GM19239 (cell line): ENCODE measurements around the gene TBX15.
A peak's percentile ranks its signal among the peaks of the same experiment; 100 is the strongest.
"Not testable (repeated sequence)": the region's sequence is repeated elsewhere in the genome, so short reads cannot be mapped to it uniquely, and the experiment has no call there.

Experiments
- DNase-seq: peaks from one replicate; pipeline ENCODE4 v3.0.0; 2011; ENCODE audit warnings: low spot score; ENCODE audit not compliant: insufficient read length
- FAIRE-seq: peaks from 2 replicates; lab custom pipeline; 2011; peaks lifted over from hg19 to GRCh38; lab: Jason Lieb, UNC

The TBX15 gene

DNA sequence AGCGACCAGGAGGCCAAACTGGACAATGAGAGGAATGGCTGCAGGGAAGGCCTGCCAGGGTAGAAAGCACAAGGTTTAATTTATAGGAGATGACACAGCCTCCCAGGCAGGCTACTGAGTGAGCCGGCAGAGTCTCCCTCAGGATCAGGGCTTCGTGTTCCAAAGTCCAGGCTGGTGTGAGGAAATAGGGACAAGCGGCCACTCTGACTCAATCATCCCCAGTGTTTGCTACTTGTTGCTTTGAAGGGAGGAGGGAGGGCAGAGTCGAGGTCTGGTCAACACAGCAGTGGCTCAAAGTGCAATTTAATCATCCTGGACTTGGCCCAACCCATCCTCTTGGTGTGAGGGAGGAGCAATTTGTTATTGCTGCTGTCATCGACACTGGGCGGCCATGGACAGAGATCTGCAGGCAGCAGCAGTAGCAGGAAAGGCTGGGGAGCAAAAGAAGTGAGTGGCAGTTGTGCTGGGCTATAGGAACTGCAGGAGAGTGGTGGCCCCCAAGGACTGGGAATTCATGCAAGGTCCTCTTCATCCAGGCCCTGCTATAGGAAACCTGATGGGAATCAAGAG is 27.5 kb downstream of the TBX15 start:
- DNase-seq (no peak), FAIRE-seq (no peak)

DNA sequence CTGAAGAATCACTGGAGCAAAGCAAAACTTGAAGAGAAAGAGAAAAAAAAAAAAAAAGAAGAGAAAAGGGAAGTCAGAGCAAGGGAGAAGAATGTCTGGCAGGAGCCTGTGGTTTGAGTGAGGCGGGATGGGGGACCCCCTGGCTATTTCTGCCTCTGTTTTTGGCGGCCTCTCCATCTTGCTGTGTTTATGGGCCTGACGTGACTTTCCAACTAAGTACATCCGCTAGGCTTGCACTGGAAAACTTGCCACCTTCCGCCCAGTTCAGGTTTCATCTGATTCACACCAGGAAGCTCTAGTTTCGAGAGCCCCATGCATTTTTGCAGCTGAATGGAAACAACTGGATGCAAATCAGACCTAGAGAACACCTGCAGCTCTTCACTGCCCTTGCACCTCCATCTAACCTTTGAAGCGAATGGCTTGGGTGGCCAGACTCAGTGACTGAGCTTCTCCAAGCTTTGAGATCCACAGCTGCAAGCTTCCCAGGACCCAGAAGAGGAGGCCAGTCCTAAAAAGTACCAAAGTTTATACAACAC is 28.0 kb downstream of the TBX15 start:
- DNase-seq = no peak
- FAIRE-seq = peak; percentile 98

DNA sequence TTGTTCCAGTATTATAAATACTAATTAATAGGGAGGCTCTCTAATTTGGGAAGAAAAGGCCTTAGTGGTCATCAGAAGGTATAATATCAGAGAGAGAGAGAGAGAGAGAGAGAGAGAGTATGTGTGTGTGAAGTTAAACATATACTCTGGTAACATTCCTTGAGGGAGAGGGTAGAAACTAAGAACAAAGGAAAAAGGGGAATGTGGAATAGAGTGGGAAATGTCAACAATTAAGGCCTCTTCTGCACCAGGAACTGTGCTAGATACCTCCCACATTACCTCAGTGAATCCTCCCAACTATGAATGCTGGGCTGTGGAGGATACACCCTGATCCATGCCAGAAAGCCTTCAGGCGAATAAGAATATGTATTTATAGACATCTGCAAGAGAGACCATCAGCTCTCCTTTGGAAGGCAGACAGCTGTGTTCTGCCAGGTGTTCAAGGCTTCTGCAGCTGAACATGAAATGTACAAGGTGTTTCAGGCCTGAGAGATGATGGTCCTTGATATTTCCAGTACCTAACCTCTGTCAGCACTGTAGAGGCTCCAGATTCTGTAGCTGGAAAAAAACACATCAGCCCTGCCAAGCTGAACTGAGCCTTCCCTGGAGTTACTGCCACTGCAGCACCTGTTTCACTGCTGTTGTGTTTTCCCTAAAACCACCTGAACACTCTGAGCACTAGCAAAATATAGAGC is 29.1 kb downstream of the TBX15 start:
- no peak for FAIRE-seq
- no peak for DNase-seq

DNA sequence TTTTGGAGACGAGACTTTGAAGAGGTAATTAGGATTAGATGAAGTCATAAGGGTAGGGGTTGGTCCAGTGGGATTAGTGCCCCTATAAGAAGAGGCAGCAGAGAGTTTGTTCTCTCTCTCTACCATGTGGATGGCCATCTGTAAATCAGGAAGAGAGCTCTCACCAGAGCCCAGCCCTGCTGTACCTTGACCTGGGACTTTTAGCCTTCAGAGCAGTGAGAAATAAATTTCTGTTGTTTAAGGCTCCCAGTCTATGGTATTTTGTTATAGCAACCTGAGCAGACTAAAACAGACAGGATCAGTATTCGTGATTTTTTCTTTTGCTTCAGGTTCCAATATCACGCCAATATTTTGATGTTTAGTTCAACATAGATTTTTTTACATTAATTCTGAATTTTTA is 30.0 kb downstream of the TBX15 start:
- no peak for FAIRE-seq
- DNase-seq = no peak

DNA sequence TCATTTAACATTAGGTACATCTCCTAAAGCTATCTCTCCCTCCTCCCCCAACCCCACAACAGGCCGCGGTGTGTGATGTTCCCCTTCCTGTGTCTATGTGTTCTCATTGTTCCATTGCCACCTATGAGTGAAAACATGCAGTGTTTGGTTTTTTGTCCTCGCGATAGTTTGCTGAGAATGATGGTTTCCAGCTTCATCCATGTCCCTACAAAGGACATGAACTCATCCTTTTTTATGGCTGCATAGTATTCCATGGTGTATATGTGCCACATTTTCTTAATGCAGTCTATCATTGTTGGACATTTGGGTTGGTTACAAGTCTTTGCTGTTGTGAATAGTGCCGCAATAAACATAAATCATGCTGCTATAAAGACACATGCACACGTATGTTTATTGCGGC is 30.6 kb downstream of the TBX15 start:
- not testable (repeated sequence) for FAIRE-seq, DNase-seq

DNA sequence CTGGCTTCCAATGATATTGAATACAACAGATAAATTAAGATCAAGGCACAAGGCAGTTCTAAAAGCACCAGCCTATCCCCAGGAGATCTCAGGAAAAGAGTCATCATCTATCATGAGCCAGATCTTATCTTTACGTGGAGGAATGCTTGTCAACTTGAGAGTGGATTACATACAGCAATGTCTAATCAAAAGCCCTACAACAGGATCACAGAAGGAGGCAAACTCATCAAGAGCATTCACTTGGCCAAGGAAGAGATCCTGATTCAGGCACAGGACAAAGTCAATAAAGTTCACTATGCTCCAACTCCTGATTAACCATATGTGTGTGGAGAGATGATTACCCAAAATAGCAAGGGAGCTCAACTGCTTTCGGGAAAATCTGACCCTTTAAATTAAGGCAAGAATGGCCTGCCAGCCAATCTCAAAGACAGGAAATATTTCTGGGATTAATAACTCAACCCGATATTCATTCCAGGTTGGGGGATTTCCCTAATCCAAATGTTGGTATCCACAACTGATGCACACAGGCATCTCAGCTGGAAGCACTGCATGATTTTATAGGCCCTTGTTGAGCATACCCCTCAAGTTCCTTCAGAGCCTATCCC is 33.7 kb downstream of the TBX15 start:
- FAIRE-seq (no peak), DNase-seq (no peak)

DNA sequence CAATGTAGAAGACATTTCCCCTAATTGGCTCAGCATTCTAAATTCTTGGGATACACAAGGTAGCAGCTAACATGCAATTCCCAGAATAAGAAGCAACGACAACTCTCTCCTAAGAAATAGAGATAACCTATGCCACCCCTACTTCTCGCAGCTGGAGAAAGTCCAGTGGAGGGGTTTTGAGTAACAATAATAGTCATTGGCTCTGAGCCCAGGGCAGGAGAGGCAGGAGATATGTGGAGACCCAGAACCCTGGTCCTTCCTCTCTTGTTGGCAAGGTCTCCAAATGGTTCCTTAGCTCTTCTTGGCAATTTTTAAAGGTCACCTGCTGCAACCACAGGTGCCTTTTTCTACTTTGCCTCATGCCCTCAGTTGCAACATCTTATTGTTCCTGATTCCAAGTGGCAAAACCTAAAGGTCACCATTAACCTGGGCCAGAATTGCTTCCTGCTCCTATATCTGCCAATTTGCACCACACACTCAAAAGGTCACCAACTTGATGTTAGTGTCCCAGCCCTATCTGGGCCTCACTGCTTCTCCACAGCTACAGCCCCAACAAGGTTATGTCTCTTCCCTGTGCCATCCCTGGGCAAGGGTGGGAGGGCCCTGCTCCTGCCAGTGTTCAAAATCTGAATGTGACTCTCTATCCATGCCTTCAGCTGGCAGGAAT is 36.7 kb downstream of the TBX15 start:
- FAIRE-seq = no peak
- DNase-seq = no peak

DNA sequence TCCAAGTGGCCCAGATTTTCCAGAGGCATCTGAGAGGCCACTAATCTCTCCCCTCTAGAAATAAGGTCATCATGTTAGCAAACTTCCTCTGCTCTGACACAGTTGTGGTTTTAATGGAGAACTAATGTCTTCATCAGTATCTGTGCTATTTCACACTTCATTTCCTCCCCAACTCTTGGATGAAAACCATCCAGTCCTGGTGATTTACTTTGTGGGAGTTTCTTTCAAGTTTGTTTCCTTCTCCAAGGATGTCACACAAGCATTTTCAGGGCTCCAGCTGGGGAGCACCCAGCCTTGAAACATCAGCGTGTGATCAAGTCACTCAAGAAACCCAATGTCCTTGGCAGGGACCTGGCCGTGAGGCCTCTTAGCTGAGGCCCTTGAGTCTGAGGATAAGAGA is 38.8 kb downstream of the TBX15 start:
- DNase-seq (no peak), FAIRE-seq (no peak)

DNA sequence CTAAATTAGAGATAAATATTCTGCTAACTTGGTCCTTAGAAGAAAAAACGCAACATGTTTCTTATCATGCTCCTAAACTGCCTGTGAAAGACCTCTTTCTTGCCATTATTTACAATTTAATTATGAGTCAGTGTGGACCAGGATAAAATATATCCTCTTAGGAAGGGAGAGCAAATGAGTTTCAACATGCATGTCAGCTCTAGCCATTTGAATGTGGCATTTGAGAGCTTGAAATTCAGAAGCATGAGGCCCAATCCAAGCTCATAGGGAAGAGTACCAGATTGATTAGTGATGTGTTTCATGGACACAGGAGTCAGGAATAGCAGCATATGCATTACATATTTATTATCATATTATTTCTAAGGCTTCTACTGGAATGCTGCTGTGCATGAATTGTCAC is 39.3 kb downstream of the TBX15 start:
- FAIRE-seq = no peak
- no peak for DNase-seq

DNA sequence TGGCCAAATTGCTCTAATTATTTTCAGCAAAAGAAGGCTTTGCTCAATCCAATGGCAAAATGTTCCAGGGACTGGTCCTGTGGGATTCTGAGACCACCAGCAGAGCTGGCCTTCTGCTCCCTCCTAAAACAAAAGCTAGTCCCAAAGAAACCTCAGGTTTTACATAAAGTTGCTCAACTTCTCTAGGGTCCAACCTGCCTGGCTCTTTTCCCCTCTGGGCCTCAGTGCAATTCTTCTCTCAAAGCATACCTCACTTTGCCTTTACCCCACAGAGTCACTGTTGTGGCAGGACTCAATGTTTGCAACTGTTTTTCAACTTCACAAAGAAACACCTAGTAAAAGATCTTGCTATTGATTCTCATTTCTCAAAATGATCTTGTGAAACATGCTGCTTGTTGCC is 39.8 kb downstream of the TBX15 start:
- FAIRE-seq (no peak), DNase-seq (no peak)

DNA sequence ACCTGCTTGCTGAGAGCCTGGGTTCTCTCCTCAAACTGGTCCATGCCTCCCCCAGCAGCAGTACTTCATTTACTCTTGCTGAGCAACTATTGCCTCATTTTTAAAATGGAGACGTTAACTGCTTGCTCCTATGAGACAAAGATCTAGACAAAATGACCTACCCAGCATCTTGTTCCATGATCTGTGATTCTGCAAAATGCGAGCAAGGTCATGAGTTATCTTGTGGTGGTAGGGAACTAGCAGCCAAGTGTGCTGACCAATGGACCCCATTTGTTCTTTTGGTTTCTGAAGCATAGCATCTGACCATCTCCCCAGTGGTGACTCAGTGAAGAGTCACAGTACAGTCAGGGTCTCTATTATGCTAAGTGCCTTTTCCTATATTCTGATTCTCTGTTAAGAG is 40.4 kb downstream of the TBX15 start:
- FAIRE-seq = no peak
- no peak for DNase-seq

DNA sequence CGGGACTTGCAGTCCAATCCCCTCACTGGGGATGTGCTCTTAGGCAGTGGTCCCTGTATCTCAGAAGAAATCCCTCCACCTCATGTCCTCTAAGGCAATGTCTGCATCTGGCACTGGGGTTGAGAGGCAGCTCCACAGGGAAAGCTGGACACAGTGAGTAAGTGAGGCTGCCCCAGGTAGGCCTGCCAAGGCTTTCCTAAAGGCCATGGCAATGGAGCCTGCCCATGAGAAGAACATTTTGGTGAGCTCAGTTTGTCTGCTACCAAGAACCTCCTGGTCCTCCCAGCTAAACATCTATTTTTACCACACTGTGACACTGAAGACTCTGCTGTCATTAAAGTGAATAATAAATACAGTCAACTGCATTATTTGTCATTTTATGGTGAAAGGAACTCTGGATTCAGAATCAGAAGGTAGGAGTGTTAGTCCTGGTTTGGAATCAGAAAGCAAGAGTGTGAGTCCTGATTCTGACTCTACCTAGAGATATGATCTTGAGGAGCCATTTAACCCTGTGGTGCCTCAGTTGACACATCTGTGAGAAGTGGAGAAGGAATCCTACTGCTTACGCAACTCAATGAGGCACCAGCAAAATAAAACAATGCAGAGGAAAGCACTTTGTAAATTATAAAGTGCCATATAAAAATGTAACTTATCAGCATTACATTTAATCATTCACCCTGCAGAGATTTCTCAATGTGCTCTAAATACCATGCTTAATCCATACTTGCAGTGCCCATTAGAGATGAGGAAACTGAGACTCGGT is 41.0 kb downstream of the TBX15 start:
- FAIRE-seq = no peak
- DNase-seq = no peak

DNA sequence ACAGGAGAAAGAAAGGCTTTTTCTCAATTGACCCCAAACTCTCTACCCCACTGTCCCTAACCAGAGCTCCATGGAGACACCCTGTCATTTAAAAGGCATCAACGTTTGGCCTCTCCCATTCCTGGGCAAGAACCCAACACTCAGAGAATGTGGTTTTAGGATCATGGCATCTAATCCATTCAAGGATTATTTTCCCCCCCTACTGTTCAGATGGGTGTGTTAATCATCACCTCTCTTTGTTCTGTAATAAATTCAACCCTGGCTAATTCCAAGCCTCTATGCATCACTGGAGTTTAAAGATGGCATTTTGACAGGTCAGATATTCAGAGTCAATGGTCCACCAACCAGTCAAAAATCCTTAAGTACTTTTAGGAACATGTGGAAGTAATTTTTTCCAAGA is 42.7 kb downstream of the TBX15 start:
- no peak for FAIRE-seq
- DNase-seq = no peak

DNA sequence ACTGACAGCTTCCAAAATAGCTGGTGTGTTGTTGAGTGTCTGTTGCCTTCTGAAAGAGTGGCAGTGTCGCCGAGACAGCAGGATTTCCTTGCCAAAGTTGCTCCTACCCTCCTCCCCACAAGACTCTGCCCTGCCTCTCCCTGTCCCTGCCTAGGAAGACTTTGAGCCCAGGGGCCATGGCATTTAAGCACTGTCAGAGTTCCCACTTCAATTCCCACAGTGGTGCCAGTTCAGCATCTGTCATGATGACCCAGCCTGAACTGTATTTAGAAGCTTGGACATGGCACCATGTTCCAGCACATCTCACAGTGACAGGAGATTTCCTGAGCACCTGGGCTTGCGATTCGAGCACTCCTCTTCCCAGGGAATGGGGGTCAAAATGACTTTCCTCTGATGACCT is 43.6 kb downstream of the TBX15 start:
- FAIRE-seq (no peak), DNase-seq (no peak)

DNA sequence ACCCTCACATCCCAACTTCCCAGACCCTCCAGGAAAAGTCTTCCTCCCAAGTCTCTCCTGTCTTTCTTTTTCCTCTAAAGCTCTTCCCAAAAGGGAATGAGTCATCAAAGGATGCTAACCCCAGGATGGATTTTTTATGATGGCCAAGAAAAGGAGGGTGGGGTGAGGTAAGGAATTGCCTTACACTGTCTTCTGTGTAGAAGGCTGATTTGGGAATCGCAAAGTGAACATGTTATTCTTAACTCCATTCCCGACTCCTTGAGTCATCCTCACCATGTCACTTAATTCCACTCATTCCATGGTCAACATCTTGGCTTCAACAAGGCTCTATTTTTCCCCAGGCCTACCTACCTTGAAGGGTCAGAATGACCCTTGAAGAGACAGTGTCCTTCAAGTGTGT is 44.0 kb downstream of the TBX15 start:
- FAIRE-seq (no peak), DNase-seq (no peak)

DNA sequence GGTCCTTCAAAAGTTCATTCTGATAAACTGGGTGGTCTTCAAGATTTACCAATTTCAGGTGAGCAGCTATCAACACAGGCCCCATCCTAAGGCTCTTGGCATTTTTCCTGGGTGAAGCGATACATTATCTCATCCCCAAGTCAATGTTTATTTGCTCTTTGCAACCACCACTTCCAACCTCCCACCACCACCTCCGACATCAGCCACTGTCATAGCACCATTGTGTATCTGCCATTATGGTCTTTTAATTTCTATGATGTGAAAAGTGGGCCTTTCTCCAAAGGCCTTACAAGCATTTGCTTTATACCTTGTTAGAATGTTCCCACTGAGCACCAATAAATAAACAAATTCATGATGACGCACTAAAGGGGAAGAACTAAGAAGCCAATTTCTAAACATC is 47.2 kb downstream of the TBX15 start:
- DNase-seq (no peak), FAIRE-seq (no peak)

DNA sequence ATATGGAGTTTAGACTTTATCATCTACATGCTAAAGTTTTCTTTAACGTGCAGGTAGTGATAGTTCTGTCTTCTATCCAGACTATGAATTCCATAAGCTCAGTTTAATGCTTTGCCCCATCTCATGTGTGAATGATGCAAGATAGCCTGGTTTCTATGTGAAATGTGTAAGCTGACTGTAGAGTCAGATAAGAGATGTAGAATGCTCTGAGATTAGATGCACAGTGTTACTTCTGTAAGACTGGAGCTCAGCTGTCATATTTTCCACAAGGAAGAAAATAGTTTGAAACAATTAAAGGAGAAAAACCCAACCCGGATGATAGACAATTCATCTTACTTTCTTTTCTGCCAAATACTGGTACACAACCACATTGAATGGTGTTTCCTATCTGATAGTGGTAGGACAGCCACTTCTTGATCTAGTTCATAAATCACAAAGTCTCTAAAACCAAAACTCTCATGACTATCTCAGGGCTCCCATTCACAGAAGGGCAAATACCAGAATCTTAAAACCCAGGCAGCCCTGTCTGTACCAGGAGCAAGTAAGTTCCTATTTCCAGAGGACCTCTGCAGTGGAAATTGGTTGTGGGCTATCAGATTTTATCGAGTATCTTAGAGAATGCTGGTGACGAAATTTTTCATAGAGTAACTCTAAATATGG is 50.6 kb downstream of the TBX15 start:
- no peak for FAIRE-seq

DNA sequence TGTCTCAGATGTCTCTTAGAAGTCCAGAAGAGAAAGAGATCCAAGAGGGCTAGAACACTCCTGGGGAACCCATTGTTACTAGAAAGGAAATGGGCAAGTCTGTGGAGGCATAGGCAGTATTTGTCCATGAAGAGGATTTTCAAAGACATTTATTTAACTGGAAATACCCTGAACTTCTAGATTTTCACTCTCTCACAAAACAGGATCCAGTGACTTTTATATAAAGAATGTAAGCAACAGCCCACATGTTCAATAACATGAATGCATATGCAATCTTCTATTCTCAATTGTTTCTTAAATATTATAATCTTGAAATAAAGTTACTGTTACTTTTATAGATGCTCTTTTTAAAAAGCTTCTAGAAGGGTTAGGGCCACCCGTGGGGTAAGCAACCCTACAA is 53.4 kb downstream of the TBX15 start:
- FAIRE-seq = no peak
- DNase-seq = no peak

More for the DNA sequence above, 50.6 kb downstream of the TBX15 start:
- DNase-seq = no peak

DNA sequence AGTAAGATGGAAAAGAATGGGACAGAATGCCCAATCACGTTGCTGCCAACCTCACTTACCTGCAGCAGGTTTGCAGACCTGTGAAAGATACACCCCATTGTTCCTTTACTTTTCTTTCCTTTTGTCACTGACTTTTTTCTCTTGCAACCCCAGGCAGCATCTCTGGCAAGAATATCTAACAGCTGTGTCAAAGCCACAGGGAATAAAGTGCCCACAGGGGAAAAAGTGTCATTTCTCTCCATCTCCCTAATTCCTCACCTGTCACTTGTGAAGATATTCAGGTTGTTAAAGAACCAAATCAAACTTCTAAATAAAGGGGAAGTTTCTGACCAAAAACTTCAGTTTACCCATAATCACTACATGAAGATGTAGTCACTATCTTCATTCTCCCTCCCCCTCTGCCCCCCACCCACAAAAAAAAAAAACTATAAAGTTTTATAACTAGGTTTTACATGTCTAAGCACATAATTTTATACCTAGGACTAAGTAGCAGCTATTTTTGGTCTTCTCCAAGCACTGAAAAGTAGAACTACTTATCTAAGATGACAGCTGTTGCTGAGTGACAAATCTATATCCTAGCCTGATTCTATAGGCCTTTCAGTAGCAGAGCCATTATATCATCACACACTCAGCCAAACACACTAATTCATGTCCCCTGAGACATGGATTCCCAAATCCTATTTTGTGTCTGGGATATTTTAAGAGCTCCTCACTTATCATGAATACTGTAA is 54.9 kb downstream of the TBX15 start:
- FAIRE-seq (no peak), DNase-seq (no peak)
